C4-2B (cell line): ENCODE results near the gene HTN1.

Experiments
- H3K27ac ChIP-seq: fragments of 450-650 bp; 2 replicates; pipeline ENCODE4 v1.5.1; 2017
- CTCF ChIP-seq: fragments of 450-650 bp; conservative IDR thresholded peaks from 2 replicates; pipeline ENCODE4 v1.5.1; 2017; ENCODE audit warnings: mild to moderate bottlenecking
- ZFX ChIP-seq: fragments of 450-650 bp; IDR thresholded peaks from 2 replicates; pipeline ENCODE4 v1.6.1; 2017

The HTN1 gene

GRCh38 chr4:70057651-70058050, 7.4 kb downstream of the HTN1 start:
- TF ChIP-seq CTCF = no peak
- no peak for TF ChIP-seq ZFX
- no peak overlapping the region for H3K27ac ChIP-seq

- TF ChIP-seq CTCF (no peak), ZFX (no peak)
- no peak overlapping the region for H3K27ac ChIP-seq
Observed at GRCh38 chr4:70059149-70059548, 8.9 kb downstream of the HTN1 start.

GRCh38 chr4:70062000-70062399, 11.8 kb downstream of the HTN1 start:
- no peak for TF ChIP-seq ZFX
- H3K27ac ChIP-seq = no peak overlapping the region

GRCh38 chr4:70080205-70080604, 30.0 kb downstream of the HTN1 start:
- H3K27ac ChIP-seq = no peak overlapping the region
- TF ChIP-seq CTCF = no peak
- TF ChIP-seq ZFX = no peak

- no peak for TF ChIP-seq ZFX
- TF ChIP-seq CTCF = no peak
- no peak overlapping the region for H3K27ac ChIP-seq
Observed at GRCh38 chr4:70099206-70099605, 49.0 kb downstream of the HTN1 start.
